Measurements from ENCODE around the gene POR.

POR gene

GRCh38 chr7:75979759-75980429 lies 64.9 kb downstream of the POR start:
- peak; percentile 19 for DNase-seq (ENCODE audit: low spot score)

DNA sequence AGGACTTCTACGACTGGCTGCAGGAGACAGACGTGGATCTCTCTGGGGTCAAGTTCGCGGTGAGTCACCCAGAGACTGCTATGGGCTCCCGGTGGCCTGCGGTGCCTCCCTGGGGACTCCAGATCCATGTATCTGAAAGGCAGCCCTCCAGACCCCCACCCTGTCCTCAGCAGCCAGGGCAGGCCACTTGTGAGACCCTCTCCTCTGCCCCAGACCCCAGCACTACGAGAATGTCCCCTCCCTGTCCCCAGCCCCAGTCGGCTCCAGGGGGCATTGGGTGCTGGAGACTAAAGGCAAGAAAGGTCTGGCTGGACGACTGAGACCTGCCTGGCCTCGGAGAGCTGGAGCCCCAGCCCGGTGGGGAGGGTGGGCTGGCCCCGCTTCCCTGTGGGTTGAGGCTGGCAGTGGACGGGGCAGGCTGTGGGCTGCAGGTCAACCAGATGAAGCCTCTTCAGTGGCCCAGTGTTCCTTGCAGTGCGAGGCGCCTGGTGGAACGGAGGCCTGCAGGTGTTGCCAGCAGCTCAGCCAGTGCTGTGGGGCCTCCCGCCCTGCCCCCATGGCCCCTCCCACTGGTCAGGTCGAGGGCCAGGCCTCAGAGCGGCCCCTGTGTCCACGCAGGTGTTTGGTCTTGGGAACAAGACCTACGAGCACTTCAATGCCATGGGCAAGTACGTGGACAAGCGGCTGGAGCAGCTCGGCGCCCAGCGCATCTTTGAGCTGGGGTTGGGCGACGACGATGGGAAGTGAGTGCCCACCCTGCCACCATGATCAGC lies 65.7 kb downstream of the POR start:
- no peak for DNase-seq (ENCODE audit: low spot score)

DNA sequence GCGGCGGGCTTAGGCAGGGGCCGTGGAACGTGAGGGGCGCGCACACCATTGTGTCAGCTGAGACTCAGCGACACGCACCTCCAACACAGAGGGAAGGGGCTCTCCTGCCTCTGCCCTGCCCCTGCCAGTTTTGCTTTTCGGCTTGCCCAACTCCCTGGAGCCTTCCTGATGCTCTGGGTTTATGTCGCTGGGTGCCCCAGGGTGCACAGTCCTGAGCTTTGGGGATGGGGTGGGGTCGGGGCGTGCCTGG lies 66.2 kb downstream of the POR start:
- no peak for DNase-seq (ENCODE audit: low spot score)

GRCh38 chr7:75981453-75982305 lies 66.7 kb downstream of the POR start:
- no peak for DNase-seq (ENCODE audit: low spot score)

DNA sequence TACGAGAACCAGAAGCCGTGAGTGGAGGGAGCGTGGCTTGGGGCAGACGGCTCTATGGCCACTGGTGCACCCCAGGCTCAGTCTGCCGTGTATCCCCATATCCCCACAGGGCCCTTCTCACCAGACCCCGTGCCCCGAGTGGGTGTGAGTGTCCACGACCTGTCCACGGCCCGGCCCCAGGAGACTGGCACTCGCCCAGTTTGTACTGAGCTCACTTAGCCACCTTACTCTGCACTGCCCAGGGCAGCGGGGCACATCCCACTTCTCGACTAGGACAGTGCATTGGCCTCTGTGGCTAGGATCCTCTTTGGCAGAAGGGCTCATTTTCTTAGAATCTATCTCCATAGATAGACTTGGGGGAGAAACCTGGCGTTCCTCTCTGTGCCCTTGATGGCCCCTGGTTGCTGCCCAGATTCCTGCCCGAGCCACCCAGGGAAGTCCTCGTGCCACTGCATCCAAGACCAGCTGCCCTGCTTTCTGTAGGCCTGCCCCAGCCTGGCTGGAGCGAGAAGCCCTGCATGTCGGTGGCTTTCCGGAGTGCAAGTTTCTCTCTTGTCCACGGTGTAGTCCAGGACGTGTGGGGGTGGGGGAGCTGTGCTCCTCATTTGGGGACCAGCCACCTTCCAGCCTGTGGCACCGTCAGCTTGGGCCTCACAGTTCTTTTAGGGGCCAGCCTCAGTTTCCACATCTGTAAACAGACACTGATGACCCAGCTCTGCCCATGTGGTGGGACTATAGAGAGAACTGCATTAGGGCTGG lies 67.5 kb downstream of the POR start:
- no peak for DNase-seq (ENCODE audit: low spot score)

GRCh38 chr7:75983471-75984129 lies 68.6 kb downstream of the POR start:
- DNase-seq (ENCODE audit: low spot score): no peak

DNA sequence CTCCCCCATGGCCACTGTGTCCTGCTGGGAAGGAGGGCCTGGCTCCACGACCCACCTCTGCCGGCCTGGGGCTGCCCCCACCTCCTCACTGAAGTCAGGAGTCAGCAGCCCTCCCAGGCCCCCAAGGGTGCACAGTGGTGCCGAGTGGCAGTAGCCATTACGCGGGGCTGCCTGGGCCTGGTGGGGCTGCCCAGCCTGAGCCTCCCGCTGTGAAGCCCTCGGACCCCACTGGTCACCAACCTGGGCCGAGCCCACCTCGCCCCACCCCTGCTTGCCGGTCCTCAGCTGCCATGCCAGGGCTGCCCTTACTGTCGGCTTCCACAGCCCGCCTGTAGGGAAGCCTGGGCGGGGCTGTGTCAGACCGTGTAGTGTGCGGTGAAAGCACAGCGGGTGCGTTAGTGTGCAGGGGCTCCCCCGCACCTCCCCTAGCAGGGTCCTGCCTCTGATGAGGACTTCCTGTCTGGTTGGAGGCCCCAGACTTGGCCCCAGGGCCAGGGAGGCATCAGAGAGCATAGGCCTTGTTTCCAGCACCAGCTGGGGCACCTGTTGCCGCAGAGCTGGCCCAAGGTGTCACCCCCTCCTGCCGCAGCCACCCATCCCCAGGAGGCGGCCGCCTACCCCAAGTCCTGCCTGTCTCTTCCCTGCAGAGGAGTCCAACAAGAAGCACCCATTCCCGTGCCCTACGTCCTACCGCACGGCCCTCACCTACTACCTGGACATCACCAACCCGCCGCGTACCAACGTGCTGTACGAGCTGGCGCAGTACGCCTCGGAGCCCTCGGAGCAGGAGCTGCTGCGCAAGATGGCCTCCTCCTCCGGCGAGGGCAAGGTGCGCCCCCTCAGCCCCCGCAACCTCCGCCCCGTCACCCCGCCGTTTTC lies 69.4 kb downstream of the POR start:
- DNase-seq (ENCODE audit: low spot score): no peak

GRCh38 chr7:75985009-75985517 lies 70.1 kb downstream of the POR start:
- no peak for DNase-seq (ENCODE audit: low spot score)

DNA sequence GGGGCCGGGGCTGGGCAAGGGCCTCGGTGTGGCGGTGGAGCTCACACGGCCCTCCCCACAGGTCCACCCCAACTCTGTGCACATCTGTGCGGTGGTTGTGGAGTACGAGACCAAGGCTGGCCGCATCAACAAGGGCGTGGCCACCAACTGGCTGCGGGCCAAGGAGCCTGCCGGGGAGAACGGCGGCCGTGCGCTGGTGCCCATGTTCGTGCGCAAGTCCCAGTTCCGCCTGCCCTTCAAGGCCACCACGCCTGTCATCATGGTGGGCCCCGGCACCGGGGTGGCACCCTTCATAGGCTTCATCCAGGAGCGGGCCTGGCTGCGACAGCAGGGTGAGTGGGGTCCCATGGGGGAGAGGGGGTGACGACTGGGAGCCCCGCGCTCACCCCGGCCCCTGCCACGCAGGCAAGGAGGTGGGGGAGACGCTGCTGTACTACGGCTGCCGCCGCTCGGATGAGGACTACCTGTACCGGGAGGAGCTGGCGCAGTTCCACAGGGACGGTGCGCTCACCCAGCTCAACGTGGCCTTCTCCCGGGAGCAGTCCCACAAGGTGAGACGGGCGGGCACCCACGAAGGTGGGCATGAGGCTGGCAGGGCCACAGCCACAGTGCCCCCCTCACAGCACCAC lies 70.7 kb downstream of the POR start:
- DNase-seq (ENCODE audit: low spot score): no peak

GRCh38 chr7:75986147-75986781 lies 71.3 kb downstream of the POR start:
- no peak for DNase-seq (ENCODE audit: low spot score)

DNA sequence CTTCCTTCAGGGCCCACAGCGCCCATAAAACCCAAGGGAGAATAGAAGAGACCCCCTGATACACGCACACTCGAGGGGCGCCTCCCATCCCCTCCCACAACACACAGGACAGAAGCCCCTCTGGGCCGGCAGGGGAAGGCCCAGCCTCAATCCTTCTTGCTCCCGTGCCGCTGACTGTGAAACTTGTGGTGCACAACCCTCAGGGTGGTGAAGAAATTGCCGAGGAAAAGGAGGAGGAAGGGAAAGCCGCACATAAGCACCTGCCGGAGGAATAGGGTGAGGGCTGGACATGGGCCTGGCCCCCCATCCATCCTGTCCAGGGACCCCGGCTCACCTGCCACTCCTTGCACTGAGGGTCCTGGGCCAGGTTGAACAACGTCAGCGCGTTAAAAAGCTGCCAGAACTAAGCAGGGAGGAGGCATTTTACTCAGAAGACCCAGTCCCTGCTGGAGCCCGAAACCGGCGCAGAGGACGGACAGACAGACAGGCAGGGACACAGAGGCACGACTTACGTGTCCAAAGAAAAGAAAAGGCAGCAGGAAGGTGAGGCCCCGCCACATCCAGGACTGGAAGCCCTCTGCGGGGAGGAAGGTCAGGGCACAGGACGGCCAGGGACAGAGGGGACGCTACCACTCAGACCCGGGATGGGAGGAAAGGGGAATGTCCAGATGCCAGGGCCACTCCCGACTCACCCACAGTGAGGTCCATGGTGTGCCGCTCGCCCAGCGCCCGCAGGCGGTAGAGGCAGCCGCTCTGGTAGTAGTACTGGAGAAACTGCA lies 72.3 kb downstream of the POR start:
- no peak for DNase-seq (ENCODE audit: low spot score)

GRCh38 chr7:75987805-75988567 lies 73.0 kb downstream of the POR start:
- DNase-seq (ENCODE audit: low spot score): no peak

DNA sequence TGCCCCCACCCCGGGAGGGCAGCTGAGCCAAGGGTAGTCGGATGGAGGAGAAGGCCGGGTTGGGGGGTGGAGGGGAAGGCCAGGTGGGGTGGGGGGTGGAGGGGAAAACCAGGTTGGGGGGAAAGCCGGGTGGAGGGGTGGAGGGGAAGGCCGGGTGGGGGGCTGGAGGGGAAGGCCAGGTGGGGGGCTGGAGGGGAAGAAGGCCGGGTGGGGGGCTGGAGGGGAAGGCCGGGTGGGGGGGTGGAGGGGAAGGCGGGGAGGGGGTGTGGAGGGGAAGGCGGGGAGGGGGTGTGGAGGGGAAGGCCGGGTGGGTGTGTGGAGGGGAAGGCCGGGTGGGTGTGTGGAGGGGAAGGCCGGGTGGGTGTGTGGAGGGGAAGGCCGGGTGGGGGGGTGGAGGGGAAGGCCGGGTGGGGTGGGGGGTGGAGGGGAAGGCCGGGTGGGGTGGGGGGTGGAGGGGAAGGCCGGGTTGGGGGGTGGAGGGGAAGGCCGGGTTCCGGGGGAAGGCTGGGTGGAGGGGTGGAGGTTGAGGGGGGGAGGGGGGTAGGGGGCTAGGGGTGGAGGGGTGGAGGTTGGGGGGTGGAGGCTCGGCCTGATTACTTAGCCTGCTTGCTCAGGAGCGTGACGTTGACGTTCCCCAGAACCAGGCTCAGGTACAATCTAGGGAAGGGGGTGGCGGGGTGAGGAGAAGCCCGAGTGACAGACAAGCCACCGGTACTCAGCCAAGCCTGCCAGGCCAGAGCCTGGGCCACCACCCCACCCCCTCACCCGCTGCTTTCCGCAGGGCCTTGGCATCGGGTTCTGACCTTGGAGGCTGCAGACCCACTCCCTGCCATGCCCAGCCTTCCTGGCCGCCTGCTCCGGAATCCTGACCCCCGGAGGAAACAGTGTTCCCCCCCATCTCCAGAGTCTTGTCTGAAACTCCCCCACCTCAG lies 73.9 kb downstream of the POR start:
- no peak for DNase-seq (ENCODE audit: low spot score)

DNA sequence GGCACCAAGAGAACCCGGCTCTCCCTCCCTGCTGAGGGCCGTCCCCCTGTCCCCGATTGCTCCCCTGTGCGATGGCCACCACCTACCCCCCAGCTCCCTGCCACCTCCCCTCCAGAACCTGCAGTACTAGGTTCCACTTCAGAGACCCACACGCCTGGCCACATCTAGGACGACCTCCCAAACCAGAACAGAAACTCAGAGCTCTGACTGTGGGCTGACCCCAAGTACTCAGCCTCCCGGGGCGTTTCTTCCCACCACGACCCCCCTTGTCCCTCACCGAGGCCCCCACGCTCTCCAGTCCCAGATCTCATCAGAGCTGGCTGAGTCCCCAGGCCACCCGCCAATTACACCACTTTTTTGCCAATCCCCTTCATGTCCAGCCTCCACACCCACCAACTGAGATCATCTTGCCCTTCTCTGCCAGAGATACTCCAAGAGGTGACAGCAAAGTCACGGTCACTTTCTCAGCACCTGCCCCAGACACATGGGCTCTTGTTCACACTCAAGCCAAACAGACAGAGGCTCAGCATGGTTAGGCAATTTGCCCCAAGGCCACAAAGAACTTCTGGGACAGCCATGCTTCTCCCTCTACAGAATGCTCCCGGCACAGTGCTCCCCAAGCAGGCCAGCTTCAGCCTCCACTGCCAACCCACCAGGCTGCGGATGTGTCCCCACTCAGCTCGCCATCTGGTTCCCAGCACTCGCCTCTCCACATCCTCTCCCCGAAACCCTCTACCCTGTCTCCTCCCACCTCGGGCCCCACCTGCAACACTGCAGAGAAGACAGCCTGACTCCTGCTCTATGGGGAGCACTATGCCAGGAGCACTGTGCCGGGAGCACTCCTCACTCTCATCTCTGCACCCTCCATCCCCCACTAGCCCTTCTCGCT lies 74.8 kb downstream of the POR start:
- peak; percentile 33 for DNase-seq (ENCODE audit: low spot score)

- no peak for DNase-seq (ENCODE audit: low spot score)
Observed at GRCh38 chr7:75991531-75992082, 76.7 kb downstream of the POR start.
